Left colon (tissue), 2 donors: ENCODE measurements around the gene FGB. TPM values are rescaled to one million over a fixed set of nuclear protein-coding genes. Genes with fewer than 3 reads are reported as not detected.
A peak's percentile ranks its signal among the peaks of the same experiment; 100 is the strongest.
"Not testable (repeated sequence)": the region's sequence is repeated elsewhere in the genome, so short reads cannot be mapped to it uniquely, and the experiment has no call there.

Experiments
- ATAC-seq: fragments of 200-7000 bp; cut with Tn5 transposase; one replicate; pipeline ENCODE4 v1.9.1; 2020; ENCODE audit warnings: mild to moderate bottlenecking, moderate library complexity
- DNase-seq, 2 donors: peaks; one replicate each; pipeline ENCODE4 v3.0.0-alpha.2; 2020
- intact Hi-C, 2 donors: fragments of 100-400 bp; cut with DNase I in 1 of 2; cut with micrococcal nuclease in 1 of 2; formaldehyde crosslinking; loops; one replicate each; pipeline versions ENCODE4 v1.11.2 to v1.14.0; 2022; cut with DNase I, micrococcal nuclease
- total RNA-seq, 2 donors: library from RNA; stranded (reverse); fragmentation: NEBNext Ultra II Directional; extraction: Animal tissue kit (Norgen Biotek cat#: 25700); gene quantifications; one replicate each; pipeline ENCODE4 v1.2.1, GENCODE V29; 2021
- donor health status: DM: no; HTN: no; CAD: no.
- donor health status: DM: yes; HTN: yes; CAD: no.

The FGB gene
- total RNA-seq, 2 donors from 2014 or later, result not detected

DNA sequence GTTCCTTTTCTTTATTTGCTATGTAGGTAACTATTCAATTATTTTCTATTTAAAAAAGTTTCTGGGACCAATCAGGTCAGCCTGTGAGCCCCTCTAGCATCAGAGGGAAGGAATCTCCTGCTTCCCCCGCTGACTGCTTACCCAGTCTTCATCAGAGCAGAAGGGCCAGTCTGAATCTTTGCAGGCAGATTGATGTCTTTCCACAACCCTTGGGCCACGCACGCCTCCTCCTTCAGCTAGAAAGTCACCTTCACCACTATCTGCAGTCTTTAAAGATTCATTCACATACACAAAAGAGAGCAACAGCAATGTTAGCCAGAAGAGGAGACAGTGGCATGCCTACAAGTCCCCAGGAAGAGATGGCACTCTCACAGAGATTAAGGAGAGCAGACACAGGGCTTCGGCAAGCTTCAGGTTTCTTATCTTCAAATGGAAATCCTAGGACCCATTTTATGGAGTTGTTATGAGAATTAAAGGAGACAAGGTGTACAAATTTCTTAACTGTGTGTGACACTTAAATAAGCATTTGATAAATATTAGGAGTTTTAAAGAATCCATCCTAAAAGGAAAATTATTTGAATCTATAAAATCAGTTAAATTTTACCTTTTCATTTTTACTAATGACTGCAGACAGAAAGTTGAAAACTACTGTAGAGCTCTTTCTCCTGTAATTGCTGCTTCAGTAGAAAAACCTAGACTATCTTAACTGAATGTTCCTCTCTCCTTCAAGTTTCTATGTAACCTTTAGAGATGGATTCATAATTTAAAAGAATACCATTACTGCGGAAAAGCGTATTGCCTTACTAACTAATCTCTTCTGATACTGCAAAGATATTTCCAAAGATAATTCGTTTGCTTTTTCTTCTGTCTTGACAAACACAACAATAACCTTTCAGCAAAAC is 26.7 kb downstream of the FGB start:
- ATAC-seq, result no peak
- no peak for DNase-seq
- intact Hi-C loops, result no loop called here

GRCh38 chr4:154590329-154591006 is 27.7 kb downstream of the FGB start, which contains the start of gene FGA:
FGA (minus strand) TSS chr4:154590742; CDS start chr4:154590687, 55 bp downstream.
- ATAC-seq, result peak; percentile 100
- DNase-seq, result peak; percentile 6 to 28
- intact Hi-C loops, result no loop called here

GRCh38 chr4:154591890-154592289 is 29.1 kb downstream of the FGB start:
- ATAC-seq, result no peak
- no peak for DNase-seq
- intact Hi-C loops, result no loop called here

DNA sequence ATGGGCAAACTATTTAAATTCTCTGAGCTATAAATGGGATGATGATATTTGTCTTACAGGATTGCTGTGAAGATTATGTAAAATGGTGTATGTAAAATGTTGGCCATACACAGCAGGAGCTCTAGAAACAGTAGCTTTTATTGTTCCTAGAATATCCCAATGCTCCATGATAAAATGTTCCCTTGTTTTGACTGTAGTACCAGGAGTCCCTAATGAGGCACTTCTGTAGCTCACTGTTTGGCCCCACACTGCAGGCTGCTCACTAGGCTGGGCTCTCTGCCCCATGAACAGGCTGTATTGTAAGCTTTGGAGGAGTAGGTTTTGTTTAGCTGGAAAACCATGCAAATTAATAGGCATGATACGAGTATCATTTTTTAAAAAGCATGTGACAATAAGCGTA is 31.1 kb downstream of the FGB start:
- ATAC-seq, result no peak
- intact Hi-C loops, result no loop called here
- DNase-seq, result no peak

GRCh38 chr4:154594343-154594742 is 31.5 kb downstream of the FGB start:
- intact Hi-C loops, ATAC-seq, DNase-seq: not testable (repeated sequence)

DNA sequence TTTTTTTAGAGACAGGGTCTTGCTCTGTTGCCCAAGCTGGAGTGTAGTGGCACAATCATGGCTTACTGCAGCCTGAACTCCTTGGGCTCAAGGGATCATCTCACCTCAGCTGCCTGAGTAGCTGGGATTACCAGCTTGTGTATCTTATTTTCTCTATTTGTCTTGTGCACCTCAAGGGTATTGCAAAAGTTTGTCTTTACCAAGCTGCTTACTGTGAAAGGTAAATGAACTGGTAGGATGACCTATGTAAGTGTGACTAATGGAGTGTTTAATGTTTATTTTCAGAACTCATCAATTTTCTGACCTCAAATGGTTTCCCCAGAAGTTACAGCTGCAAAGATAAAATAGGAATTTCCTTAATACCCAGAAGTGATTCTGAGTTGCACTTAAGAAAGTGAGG is 33.0 kb downstream of the FGB start:
- DNase-seq (no peak), ATAC-seq (no peak)
- intact Hi-C loops, result no loop called here

- intact Hi-C loops, DNase-seq, ATAC-seq: not testable (repeated sequence)
Observed at GRCh38 chr4:154597281-154597680, 34.5 kb downstream of the FGB start.

GRCh38 chr4:154597798-154598774 is 35.3 kb downstream of the FGB start:
- DNase-seq, result no peak
- no peak for ATAC-seq
- intact Hi-C loops, result no loop called here

GRCh38 chr4:154602404-154603020 is 39.7 kb downstream of the FGB start:
- DNase-seq (no peak), ATAC-seq (no peak)
- intact Hi-C loops, result no loop called here

GRCh38 chr4:154603033-154603943 is 40.5 kb downstream of the FGB start:
- no peak for DNase-seq
- intact Hi-C loops, result no loop called here
- no peak for ATAC-seq

DNA sequence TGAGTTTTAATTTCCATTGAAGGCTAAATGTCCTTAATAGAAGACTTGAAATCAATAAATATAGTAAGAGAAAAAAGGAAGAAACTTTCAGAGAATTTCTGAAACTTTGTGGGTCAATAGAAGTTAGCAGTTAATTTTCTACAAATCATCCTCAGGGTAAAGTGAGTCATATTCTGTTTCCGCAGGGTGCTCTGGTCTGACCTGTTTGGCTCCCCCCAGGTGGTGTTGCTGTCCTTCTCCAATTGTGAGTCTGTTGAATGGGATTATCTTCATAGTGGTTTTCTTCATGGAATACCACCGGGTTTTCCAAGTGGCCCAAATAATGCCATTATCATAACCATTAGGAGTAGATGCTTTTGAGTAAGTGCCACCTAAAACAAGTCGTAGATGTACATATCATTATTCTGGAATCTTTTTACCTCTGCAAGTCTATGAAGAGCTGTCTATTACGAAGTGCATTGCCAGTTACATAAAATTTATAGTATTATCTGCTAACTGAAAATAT is 41.9 kb downstream of the FGB start:
- ATAC-seq, result no peak

DNA sequence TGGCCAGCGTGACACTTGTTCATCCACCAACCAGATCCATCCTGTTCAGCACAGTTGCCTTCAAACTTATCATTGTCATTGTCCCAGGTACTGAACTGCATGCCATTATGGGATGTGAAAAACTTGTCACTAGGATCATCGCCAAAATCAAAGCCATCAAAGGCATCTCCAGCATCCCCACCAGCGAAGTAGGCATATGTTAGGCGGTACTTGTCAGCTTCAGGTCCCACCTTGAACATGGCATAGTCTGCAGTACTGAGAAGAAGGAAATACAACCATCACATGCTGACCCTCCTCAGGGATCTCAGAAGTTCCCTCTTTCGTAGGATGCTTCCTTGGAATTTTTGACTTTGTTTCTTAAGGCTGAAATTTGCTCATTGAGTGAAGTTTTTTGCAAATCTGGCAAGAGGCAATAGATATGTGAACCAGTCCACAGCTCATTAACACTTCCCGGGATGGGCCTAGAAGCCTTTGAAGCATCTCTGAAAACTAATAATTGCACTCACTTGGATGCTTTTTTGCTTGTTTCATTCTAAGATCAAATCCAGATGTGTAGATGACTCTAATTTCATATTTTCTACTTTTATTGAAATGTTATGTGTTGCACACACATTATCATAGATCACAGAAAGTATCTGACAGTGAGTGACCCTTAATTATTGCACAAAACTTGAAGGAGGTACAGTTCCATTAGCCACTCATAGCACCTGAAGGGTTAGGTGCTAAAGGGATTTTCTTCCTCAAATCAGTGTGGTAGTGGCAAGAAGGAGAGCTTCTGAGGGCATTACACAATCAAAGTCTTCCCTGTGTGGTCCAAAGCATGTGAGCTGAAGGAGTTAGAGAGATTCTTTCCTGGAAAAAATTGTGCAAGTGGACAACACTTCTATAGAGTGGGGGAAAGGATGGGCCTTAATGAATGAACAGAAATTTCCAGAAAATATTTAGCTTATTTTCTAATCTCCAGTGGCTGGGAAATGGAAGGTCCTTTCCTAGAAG is 44.2 kb downstream of the FGB start:
- ATAC-seq (no peak), DNase-seq (no peak)
- intact Hi-C loops, result no loop called here

More for the DNA sequence above, 41.9 kb downstream of the FGB start:
- no peak for DNase-seq
- intact Hi-C loops, result no loop called here

DNA sequence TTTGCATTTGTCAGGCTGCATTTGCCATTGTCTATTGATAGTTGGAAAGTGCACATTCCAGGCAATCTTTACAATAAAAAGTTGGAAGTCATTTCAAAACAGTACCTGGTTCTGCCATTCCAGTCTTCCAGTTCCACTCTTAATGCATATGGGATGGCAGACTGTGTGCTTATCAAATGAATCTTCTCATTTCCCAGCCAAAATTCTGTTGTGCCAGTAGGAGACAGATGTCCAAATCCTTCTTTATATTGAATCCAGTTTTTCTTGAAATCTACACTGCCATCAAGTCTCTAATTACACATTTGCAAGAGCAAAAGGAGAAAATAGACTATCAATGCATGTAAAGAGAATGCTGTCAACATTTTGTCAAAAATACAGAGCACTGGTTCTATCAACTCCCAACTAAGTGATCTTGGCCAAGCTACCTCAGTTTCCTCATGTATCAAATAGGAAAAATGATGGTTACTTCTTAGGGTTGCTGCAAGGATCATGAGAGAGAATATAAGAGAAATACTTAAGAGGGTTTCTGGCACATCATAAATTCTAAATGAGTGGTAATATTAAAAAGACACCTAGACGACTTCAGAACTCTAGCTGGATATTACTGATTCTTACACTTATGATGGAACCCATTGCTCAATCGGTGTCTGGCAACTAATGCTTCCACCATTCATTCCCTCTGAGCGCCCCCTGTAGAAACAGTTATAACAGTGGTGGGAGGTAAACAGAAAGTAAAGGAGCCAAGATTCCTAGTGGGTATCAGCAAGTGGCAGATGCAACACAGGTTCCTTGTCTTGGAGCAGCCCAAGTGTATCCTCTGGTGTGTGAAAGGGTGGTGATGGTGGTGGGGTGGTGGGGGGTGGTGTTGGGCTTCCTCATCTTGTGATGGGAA is 45.8 kb downstream of the FGB start:
- DNase-seq (no peak), ATAC-seq (no peak)
- intact Hi-C loops, result no loop called here

DNA sequence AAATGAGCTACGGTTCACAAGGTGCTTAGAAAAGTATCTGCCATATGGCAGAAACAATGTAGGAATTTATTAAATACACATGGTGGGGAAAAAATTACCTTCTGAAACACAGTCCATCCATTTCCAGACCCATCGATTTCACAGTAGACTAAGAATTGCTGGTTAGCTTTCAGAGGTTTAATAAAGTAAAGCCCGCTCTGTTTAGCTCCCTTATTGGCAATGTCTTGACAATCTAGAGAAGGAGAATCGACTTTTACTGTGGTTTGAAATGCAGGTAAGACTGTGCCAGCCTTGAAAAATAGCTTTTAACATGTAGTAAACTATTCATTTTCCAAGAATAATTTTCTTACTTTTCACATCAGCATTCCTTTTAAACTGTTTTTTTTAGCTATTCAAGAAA is 46.7 kb downstream of the FGB start:
- intact Hi-C loops, result no loop called here
- ATAC-seq, result no peak
- no peak for DNase-seq

- ATAC-seq (no peak), DNase-seq (no peak)
- intact Hi-C loops, result no loop called here
Observed at GRCh38 chr4:154610582-154610981, 47.8 kb downstream of the FGB start.
